DOHH2 (cell line): Measurements from ENCODE around the gene CACNG5.

Source experiments
- H3F3A ChIP-seq: fragments of 200-600 bp; sonication (generic), shearing (Covaris generic); 2 replicates; pipeline ENCODE4 v1.6.0; 2016; ENCODE audit warnings: antibody characterized with exemption, mild to moderate bottlenecking; ENCODE audit not compliant: control insufficient read depth, insufficient read depth
- H3K27ac ChIP-seq: fragments of 200-600 bp; sonication (generic); 2 replicates; pipeline ENCODE4 v1.5.1; 2014; ENCODE audit warnings: low read depth, mild to moderate bottlenecking, low read length, moderate library complexity
- H3K27me3 ChIP-seq: fragments of 200-600 bp; sonication (generic); 2 replicates; pipeline ENCODE4 v1.6.1; 2014; ENCODE audit warnings: mild to moderate bottlenecking, low read length, mixed read lengths; ENCODE audit not compliant: control insufficient read depth
- H3K36me3 ChIP-seq: fragments of 200-600 bp; sonication (generic); 2 replicates; pipeline ENCODE4 v1.6.1; 2014; ENCODE audit warnings: mild to moderate bottlenecking, low read length, moderate library complexity, mixed read lengths; ENCODE audit not compliant: control insufficient read depth
- H3K4me1 ChIP-seq: fragments of 200-600 bp; sonication (generic); 2 replicates; pipeline ENCODE4 v1.6.1; 2014; ENCODE audit warnings: mild to moderate bottlenecking, low read length, mixed read lengths; ENCODE audit not compliant: control insufficient read depth
- H3K4me2 ChIP-seq: fragments of 200-600 bp; sonication (generic); 2 replicates; pipeline ENCODE4 v1.6.0; 2014; ENCODE audit warnings: mild to moderate bottlenecking, low read length, moderate library complexity
- H3K4me3 ChIP-seq: fragments of 200-600 bp; sonication (generic); 2 replicates; pipeline ENCODE4 v1.5.1; 2014; ENCODE audit warnings: mild to moderate bottlenecking, low read length, mixed read lengths
- H3K79me2 ChIP-seq: fragments of 200-600 bp; sonication (generic); 2 replicates; pipeline ENCODE4 v1.6.1; 2014; ENCODE audit warnings: mild to moderate bottlenecking, low read length, mixed read lengths; ENCODE audit not compliant: control insufficient read depth
- H3K9me2 ChIP-seq: fragments of 200-600 bp; sonication (generic); replicated peaks from 2 replicates; pipeline ENCODE4 v1.6.1; 2014; ENCODE audit warnings: mild to moderate bottlenecking, low read length, mixed read lengths; ENCODE audit not compliant: control insufficient read depth
- H3K9me3 ChIP-seq: fragments of 200-600 bp; sonication (generic); 2 replicates; pipeline ENCODE4 v1.6.1; 2014; ENCODE audit warnings: antibody characterized with exemption, low read length, mixed read lengths; ENCODE audit not compliant: control insufficient read depth, insufficient read depth
- H4K20me1 ChIP-seq: fragments of 200-600 bp; sonication (generic); 2 replicates; pipeline ENCODE4 v1.6.0; 2014; ENCODE audit warnings: low read depth, mild to moderate bottlenecking, antibody characterized with exemption, low read length, moderate library complexity; ENCODE audit not compliant: control insufficient read depth, insufficient read depth
- CTCF ChIP-seq: fragments of 200-600 bp; sonication (generic); IDR thresholded peaks from one replicate; pipeline ENCODE4 v1.5.1; 2014; ENCODE audit warnings: antibody characterized with exemption, mild to moderate bottlenecking, low read depth, low read length; ENCODE audit not compliant: poor library complexity, severe bottlenecking
- EZH2phosphoT487 ChIP-seq: fragments of 200-600 bp; sonication (generic); IDR thresholded peaks from 2 replicates; pipeline ENCODE4 v1.6.1; 2017; ENCODE audit warnings: borderline replicate concordance, mild to moderate bottlenecking, antibody characterized with exemption, low read length, moderate library complexity, mixed read lengths

The CACNG5 gene

GRCh38 chr17:66910651-66911285 is 75.9 kb downstream of the CACNG5 start:
- Histone ChIP-seq H3K4me3 (no peak overlapping the region), H4K20me1 (no peaks in the 10 kb centered on the region), H3K9me2 (no peaks in the 10 kb centered on the region), H3K79me2 (no peaks in the 10 kb centered on the region), H3K27me3 (no peaks in the 10 kb centered on the region), H3K4me2 (no peak overlapping the region), H3K36me3 (no peaks in the 10 kb centered on the region), H3K4me1 (peaks cover 5% of the 10 kb centered on the region), H3K27ac (no peak overlapping the region), H3K9me3 (no peaks in the 10 kb centered on the region), H3F3A (no peaks in the 10 kb centered on the region)
- no peak for TF ChIP-seq EZH2phosphoT487

- no peaks in the 10 kb centered on the region for H4K20me1 ChIP-seq
- no peaks in the 10 kb centered on the region for H3F3A ChIP-seq
- H3K9me2 ChIP-seq, result no peaks in the 10 kb centered on the region
- no peaks in the 10 kb centered on the region for H3K79me2 ChIP-seq
- TF ChIP-seq EZH2phosphoT487, result no peak
- no peak for TF ChIP-seq CTCF
- H3K27me3 ChIP-seq, result no peaks in the 10 kb centered on the region
- H3K4me3 ChIP-seq, result no peak overlapping the region
- no peak overlapping the region for H3K4me2 ChIP-seq
- H3K36me3 ChIP-seq, result no peaks in the 10 kb centered on the region
- no peaks in the 10 kb centered on the region for H3K9me3 ChIP-seq
- H3K27ac ChIP-seq, result no peak overlapping the region
- H3K4me1 ChIP-seq, result no peaks in the 10 kb centered on the region
Measured at GRCh38 chr17:66915204-66915611, 80.3 kb downstream of the CACNG5 start.

- no peak overlapping the region for H3K27ac ChIP-seq
- no peaks in the 10 kb centered on the region for H3K27me3 ChIP-seq
- H3F3A ChIP-seq, result no peaks in the 10 kb centered on the region
- no peaks in the 10 kb centered on the region for H3K36me3 ChIP-seq
- no peaks in the 10 kb centered on the region for H4K20me1 ChIP-seq
- no peaks in the 10 kb centered on the region for H3K4me1 ChIP-seq
- no peaks in the 10 kb centered on the region for H3K9me3 ChIP-seq
- H3K9me2 ChIP-seq, result no peaks in the 10 kb centered on the region
- no peak overlapping the region for H3K4me2 ChIP-seq
- no peak overlapping the region for H3K4me3 ChIP-seq
- TF ChIP-seq EZH2phosphoT487 (no peak), CTCF (no peak)
- H3K79me2 ChIP-seq, result no peaks in the 10 kb centered on the region
Measured at GRCh38 chr17:66915792-66916191, 80.9 kb downstream of the CACNG5 start.

GRCh38 chr17:66916946-66917345 is 82.0 kb downstream of the CACNG5 start:
- H3K9me2 ChIP-seq, result no peaks in the 10 kb centered on the region
- H3K79me2 ChIP-seq, result no peaks in the 10 kb centered on the region
- no peak overlapping the region for H3K4me3 ChIP-seq
- H3K4me2 ChIP-seq, result no peak overlapping the region
- TF ChIP-seq EZH2phosphoT487, result no peak
- no peak for TF ChIP-seq CTCF
- H3K4me1 ChIP-seq, result no peaks in the 10 kb centered on the region
- H3K27me3 ChIP-seq, result no peaks in the 10 kb centered on the region
- no peaks in the 10 kb centered on the region for H3K9me3 ChIP-seq
- no peak overlapping the region for H3K27ac ChIP-seq
- H3K36me3 ChIP-seq, result no peaks in the 10 kb centered on the region
- H4K20me1 ChIP-seq, result no peaks in the 10 kb centered on the region
- H3F3A ChIP-seq, result no peaks in the 10 kb centered on the region
